Spleen (tissue), 7 donors: ENCODE data around the gene PHF20.
"Not testable (repeated sequence)": the region's sequence is repeated elsewhere in the genome, so short reads cannot be mapped to it uniquely, and the experiment has no call there.

ENCODE experiments used
- POLR2A ChIP-seq, 3 donors: fragments of 450-650 bp; IDR thresholded peaks; one replicate each; pipeline ENCODE4 v1.5.1; 2017; ENCODE audit warnings: antibody characterized with exemption in 3 of 3, mild to moderate bottlenecking in 1 of 3
- TF ChIP-seq, protein P1 (sequence below), 11 experiments: fragments of 200-600 bp in 7 of 11; fragments of 450-650 bp in 4 of 11; sonication (generic) in 4 of 11; IDR thresholded peaks in 8 of 11; conservative IDR thresholded peaks in 3 of 11; 1 replicate in 7 of 11; 2 replicates in 4 of 11; pipeline versions ENCODE4 v1.4.0 to v1.8.0; 2016 to 2021; ENCODE audit warnings: antibody characterized with exemption in 11 of 11, inconsistent platforms in 4 of 11, mild to moderate bottlenecking in 1 of 11
- donor health status: DM: no; HTN: no; CAD: no; lungs with moderate emphysema.
- donor health status: DM: no; HTN: no; CAD: no.
- donor health status: DM: no; HTN: no; CAD: no.

DNA sequence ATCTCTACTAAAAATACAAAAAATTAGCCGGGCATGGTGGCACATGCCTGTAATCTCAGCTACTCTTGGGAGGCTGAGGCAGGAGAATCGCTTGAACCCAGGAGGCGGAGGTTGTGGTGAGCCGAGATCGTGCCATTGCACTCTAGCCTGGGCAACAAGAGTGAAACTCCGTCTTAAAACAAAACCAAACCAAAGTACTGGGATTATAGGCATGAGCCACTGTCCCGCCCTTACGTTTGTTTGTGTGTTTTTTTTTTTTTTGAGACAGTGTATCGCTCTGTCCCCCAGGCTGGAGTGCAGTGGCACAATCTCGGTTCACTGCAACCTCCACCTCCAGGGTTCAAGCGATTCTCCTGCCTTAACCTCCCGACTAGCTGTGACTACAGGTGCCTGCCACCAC, 12.0 kb downstream of the PHF20 start:
- TF ChIP-seq, protein P1, sequence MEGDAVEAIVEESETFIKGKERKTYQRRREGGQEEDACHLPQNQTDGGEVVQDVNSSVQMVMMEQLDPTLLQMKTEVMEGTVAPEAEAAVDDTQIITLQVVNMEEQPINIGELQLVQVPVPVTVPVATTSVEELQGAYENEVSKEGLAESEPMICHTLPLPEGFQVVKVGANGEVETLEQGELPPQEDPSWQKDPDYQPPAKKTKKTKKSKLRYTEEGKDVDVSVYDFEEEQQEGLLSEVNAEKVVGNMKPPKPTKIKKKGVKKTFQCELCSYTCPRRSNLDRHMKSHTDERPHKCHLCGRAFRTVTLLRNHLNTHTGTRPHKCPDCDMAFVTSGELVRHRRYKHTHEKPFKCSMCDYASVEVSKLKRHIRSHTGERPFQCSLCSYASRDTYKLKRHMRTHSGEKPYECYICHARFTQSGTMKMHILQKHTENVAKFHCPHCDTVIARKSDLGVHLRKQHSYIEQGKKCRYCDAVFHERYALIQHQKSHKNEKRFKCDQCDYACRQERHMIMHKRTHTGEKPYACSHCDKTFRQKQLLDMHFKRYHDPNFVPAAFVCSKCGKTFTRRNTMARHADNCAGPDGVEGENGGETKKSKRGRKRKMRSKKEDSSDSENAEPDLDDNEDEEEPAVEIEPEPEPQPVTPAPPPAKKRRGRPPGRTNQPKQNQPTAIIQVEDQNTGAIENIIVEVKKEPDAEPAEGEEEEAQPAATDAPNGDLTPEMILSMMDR (IDR thresholded peaks at IDR 0.05 in 8 of 11, conservative IDR thresholded peaks at IDR 0.05 in 3 of 11): not testable (repeated sequence)
- not testable (repeated sequence) for TF ChIP-seq POLR2A (IDR thresholded peaks at IDR 0.05)
